IMR-90 (cell line): ENCODE results near the gene TMEM161B.

Source experiments
- CTCF ChIP-seq: conservative IDR thresholded peaks from 2 replicates; pipeline ENCODE4 v1.5.1; 2012; ENCODE audit warnings: mild to moderate bottlenecking, low read depth, low read length, improper control_type of control experiment
- POLR2A ChIP-seq: IDR thresholded peaks from 2 replicates; pipeline ENCODE4 v1.6.1; 2012; ENCODE audit warnings: mild to moderate bottlenecking, low read depth, low read length
- RCOR1 ChIP-seq: IDR thresholded peaks from 2 replicates; pipeline ENCODE4 v1.6.1; 2012; ENCODE audit warnings: mild to moderate bottlenecking, low read length, improper control_type of control experiment; ENCODE audit not compliant: insufficient replicate concordance
- USF2 ChIP-seq: fragments of 150-350 bp; IDR thresholded peaks from 2 replicates; pipeline ENCODE4 v1.6.1; 2017; ENCODE audit warnings: mild to moderate bottlenecking, antibody characterized with exemption, low read length, low read depth

DNA sequence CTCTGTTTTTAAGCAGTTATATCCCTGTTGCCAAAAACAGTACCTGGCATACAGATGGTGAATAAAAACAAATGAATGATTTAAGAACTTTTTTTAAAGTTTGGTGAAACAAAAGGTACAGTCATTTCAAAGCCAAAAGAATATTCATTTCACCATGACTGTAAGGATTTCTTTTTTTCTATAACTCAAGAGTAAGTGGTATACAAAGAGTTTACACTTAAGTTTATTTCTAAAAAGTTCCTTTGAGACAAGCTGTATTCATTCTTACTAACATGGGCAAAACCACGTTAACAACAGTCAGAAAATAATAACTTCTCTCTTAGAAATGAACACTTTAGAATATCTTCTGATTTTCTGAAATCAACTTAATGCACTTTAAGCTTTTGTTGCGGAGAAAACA lies 5.3 kb downstream of the TMEM161B start:
- no peak for TF ChIP-seq RCOR1
- TF ChIP-seq CTCF: no peak
- no peak for TF ChIP-seq POLR2A
- no peak for TF ChIP-seq USF2
